DOHH2 (cell line): ENCODE data around the gene KCNN3.

Experiments
- CTCF ChIP-seq: fragments of 200-600 bp; sonication (generic); IDR thresholded peaks from one replicate; pipeline ENCODE4 v1.5.1; 2014; ENCODE audit warnings: antibody characterized with exemption, mild to moderate bottlenecking, low read depth, low read length; ENCODE audit not compliant: poor library complexity, severe bottlenecking
- EZH2phosphoT487 ChIP-seq: fragments of 200-600 bp; sonication (generic); IDR thresholded peaks from 2 replicates; pipeline ENCODE4 v1.6.1; 2017; ENCODE audit warnings: borderline replicate concordance, mild to moderate bottlenecking, antibody characterized with exemption, low read length, moderate library complexity, mixed read lengths

GRCh38 chr1:154694995-154695394, 175.1 kb downstream of the KCNN3 start:
- TF ChIP-seq CTCF (no peak), EZH2phosphoT487 (no peak)
